Activated naive CD4-positive, alpha-beta T cell treated with anti-CD3 and anti-CD28 coated beads, Interleukin-2, amount 50 U/mL, for 72 hours (primary cell): ENCODE measurements around the gene DUSP5. TPM values are rescaled to one million over a fixed set of nuclear protein-coding genes. Genes with fewer than 3 reads are reported as not detected.

Experiments
- ATAC-seq, 2 donors: fragments of 150-1000 bp; cut with Tn5 transposase; 2 replicates each; pipeline ENCODE4 v1.10.0; 2021; ENCODE audit warnings: mild to moderate bottlenecking in 2 of 2, moderate library complexity in 2 of 2
- DNase-seq, 2 donors: peaks; one replicate each; pipeline ENCODE4 v3.0.0; 2021 to 2022; ENCODE audit warnings: low spot score in 2 of 2
- H3K27ac Mint-ChIP-seq, 2 donors: one replicate each; pipeline ENCODE4 v1.8.0; 2022; ENCODE audit warnings: mild to moderate bottlenecking in 2 of 2, mixed read lengths in 2 of 2
- H3K36me3 Mint-ChIP-seq, 2 donors: one replicate each; pipeline ENCODE4 v1.8.0; 2022; ENCODE audit warnings: mixed read lengths in 2 of 2
- H3K9me3 Mint-ChIP-seq, 2 donors: one replicate each; pipeline ENCODE4 v1.8.0; 2022; ENCODE audit warnings: mixed read lengths in 2 of 2
- total RNA-seq, 2 donors: library from RNA; stranded (reverse); gene quantifications; one replicate each; pipeline ENCODE4 v1.2.3, GENCODE V29; 2022

The DUSP5 gene
- total RNA-seq, 2 donors from 2014 or later: 23.0 to 32.4 TPM

DNA sequence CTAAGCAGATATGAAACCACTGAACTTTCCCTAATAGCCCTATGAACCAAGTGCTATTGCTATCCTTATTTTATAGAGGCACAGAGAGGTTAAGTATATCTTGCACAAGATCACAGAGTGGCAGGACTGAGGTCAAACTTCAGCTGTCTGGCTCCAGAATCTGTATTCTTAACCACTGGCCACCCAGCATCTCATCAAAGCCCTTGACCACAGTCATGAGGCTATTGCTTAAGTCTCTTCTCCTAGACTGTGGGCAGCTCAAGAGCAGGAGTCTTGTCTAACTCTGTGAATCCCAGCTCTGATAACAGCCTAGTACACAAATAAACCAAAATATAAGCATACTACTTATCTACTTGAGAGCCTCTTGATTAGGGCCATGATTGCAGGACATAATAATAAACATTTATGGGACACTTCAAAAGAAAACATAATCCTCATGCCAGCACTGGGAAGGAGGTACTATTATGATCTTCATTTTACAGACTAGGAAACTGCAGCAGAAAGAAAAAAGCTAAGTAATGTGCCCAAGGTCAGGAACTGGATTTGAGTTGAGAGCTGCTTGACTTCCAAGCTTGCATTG lies 47.3 kb downstream of the DUSP5 start:
- H3K27ac Mint-ChIP-seq: no peak overlapping the region
- no peaks in the 10 kb centered on the region for H3K36me3 Mint-ChIP-seq
- no peaks in the 10 kb centered on the region for H3K9me3 Mint-ChIP-seq
- DNase-seq (no peak), ATAC-seq (no peak)

DNA sequence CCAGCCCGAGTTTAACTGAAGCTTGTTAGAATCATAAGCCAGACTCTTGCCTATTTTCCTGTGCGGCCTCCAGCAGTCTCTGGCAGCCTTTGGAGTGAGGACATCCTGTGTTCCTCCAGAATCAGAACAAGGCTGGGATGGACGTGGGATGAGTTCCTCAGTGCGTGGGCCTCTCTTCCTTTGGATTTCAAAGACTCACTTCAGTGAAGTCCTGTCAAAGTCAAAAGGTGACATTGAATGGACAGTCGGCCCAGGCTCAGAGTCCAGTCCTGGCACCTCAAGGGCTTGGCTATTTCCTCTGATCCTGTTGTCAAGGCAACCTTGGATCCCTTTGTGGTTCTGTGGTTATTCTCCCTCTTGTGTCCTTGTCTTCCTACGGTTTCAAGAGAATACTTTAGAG lies 48.4 kb downstream of the DUSP5 start:
- Mint-ChIP-seq H3K9me3 (no peaks in the 10 kb centered on the region), H3K36me3 (no peaks in the 10 kb centered on the region), H3K27ac (no peak overlapping the region)
- no peak for DNase-seq
- ATAC-seq: no peak

DNA sequence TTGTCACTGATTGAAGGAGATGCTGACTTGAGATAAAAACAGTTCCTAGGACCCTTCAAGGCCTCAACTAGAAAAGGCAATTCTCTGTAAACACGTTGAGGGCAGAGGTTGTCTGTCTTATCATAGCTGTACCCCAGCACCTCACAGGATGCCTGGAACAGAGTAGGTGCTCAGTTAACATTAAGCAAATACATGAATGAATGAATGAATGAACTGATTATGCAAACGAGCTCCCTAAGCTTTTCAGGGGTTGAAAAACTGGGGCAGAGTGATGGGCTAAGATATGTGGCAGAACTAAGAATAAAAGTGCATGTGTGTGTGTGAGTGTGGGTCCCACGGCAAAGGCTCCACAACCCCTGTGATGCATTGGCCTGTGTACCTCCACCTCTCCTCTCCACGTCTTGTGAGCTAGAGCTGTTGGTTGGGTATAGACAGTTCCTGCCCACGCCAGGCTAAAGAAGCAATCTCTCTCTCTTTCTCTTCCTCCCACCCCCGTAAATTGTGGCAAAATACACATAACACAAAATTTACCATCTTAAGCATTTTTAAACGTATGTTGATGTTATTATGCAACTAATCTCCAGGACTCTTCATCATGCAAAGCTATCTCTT lies 48.9 kb downstream of the DUSP5 start:
- peak in 1 of 2 donors; percentile 40 for ATAC-seq
- Mint-ChIP-seq H3K27ac (no peak overlapping the region), H3K36me3 (no peaks in the 10 kb centered on the region)

DNA sequence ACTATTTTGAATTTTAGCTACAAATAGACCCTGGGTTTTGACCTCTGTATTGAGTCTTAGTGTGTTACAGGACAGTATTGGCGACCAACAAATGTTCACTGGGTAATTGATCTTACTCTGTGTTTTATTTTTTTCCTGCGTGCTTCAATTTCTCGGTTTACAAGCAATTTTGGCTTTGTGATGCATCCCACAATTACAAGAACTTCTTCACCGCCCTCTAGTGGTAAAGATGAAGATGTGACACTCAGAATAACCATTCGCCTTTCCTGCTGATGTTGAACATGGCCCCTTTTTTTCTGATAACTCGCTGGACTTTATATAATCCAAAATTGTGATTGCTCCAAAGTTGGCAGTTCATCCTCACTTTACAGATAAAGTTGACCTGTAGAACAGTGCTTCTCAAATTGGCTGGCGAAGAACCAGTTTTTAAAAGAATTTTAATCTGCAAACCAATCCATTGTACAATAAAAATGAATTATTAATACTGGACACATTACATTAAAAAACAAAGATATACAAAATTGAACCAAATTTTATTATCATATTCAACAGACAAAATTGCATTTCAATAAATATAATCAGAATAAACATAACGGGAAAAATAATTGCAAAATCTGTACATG lies 49.5 kb downstream of the DUSP5 start:
- Mint-ChIP-seq H3K9me3 (no peaks in the 10 kb centered on the region), H3K27ac (no peak overlapping the region), H3K36me3 (no peaks in the 10 kb centered on the region)
- peak; percentile 63 to 74 for ATAC-seq
- DNase-seq: no peak

More for the DNA sequence above, 48.9 kb downstream of the DUSP5 start:
- H3K9me3 Mint-ChIP-seq: no peaks in the 10 kb centered on the region
- DNase-seq: no peak

DNA sequence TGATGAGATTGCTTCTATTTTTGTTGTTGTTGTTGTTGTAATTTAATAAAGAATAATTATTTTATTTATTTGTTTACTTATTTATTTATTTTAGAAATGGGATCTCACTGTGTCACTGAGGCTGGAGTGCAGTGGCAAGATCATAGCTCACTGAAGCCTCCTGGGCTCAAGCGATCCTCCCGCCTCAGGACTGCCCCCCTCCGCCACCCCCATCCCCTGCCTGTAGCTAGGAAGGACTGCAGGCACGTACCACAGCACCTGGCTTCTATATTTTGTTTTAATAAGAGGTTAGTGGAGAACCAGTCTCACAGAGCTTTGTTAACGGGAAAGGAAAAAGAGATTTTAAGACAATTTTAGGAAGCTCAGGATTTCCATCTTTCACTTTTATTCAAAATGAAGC lies 50.3 kb downstream of the DUSP5 start:
- Mint-ChIP-seq H3K9me3 (no peaks in the 10 kb centered on the region), H3K36me3 (no peaks in the 10 kb centered on the region), H3K27ac (no peak overlapping the region)
- DNase-seq (no peak), ATAC-seq (no peak)

DNA sequence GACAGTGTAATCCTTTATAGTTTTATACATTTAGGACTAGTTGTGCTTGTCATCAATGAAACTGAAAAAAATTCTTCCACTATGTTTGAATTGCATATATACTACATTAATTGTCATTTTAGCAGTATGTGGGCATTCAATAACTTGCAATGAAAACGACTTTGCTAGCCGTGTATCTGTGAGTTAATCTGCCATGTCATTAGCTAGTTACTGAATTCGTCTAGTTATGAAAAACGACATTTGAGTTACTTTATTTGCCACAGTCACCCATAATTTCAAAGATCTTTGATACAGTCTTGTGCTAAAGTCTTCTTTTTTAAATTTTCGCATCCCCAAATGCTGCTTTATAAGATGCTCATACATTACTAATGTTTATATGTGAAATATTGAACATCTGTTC lies 51.5 kb downstream of the DUSP5 start:
- no peak overlapping the region for H3K27ac Mint-ChIP-seq
- no peaks in the 10 kb centered on the region for H3K9me3 Mint-ChIP-seq
- no peaks in the 10 kb centered on the region for H3K36me3 Mint-ChIP-seq
- ATAC-seq: no peak
- DNase-seq: no peak

DNA sequence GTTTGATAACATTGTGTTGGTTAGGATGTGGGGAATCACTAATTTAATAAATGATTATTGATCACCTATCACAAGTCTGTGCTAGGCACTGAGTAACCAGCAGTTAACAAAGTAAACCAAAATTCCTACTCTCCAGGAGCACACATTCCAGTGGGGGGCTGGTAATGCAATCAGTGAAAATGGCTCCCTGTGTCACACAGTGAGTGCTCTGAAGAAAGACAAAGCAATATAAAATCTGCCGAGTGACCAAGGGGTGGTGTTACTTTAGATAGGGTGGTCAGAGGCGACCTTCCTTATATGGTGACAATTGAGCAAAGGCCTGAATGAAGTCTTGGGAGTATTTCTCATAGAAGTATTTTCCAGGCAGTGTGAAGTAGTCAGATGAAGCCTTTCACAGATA lies 56.2 kb downstream of the DUSP5 start:
- no peak for ATAC-seq
- Mint-ChIP-seq H3K9me3 (no peaks in the 10 kb centered on the region), H3K36me3 (no peaks in the 10 kb centered on the region), H3K27ac (no peak overlapping the region)
- no peak for DNase-seq

DNA sequence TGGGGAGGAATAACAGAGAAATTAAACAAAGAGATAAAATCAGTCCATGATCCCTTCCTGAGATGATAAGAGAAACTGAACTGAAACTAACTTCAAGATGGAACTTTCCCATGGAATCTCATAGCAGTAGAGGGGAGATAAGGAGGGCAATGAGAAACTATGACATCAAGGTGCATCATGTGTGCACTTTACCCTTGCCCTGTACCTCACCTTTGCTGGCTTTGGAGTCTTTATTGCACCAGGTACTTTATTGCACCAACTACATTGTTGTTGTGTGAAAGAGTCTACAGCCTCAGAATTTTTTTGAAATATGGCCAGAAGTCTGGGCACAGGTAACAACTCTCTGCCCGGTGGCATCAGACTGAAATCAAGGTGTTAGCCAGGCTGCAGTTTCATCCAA lies 58.6 kb downstream of the DUSP5 start:
- Mint-ChIP-seq H3K27ac (no peak overlapping the region), H3K36me3 (no peaks in the 10 kb centered on the region), H3K9me3 (no peaks in the 10 kb centered on the region)
- DNase-seq (no peak), ATAC-seq (no peak)

DNA sequence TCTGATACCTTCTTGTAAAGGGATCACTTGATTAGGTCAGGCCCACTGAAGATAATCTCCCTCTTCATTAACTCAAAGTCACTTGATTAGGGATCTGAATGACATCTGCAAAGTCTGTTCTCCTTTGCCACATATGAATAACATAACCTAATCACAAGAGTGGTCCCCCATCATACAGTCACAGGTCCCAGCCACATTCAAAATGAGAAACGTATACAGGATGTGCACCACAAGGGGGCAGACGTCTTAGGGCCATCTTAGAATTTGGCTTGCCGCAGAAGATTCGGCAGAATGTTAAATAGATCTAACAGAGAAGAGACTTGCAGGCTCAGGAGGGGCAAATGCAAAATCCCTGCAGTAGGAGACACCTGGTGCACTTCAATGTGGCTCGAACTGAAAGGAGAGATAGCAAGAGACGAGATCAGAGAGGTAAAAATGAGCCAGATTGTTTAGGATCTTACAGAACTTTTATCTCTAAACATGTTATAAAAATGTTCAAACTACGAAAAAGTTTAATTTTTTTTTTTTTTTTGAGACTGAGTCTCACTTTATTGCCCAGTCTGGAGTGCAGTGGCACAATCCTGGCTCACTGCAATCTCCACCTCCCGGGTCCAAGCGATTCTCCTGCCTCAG lies 59.4 kb downstream of the DUSP5 start:
- no peak overlapping the region for H3K27ac Mint-ChIP-seq
- no peaks in the 10 kb centered on the region for H3K9me3 Mint-ChIP-seq
- no peaks in the 10 kb centered on the region for H3K36me3 Mint-ChIP-seq
- DNase-seq: peak in 1 of 2 donors; percentile 68
- peak; percentile 86 to 93 for ATAC-seq

DNA sequence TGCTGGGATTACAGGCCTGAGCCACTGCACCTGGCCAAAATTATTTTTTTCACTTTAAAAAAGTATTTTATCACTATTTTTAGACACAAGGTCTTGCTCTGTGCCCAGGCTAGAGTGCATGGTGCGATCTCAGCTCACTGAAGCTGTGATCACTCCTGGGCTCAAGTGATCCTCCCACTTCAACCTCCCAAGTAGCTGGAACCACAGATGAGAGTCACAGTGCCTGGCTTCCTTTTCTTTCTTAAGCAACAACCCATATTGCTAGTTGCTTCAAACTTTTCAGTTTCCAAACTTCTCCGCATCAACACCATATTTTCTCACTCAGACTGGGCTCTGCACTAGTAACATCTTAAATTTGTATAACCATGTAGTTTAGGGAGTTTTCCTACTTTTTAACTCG lies 60.3 kb downstream of the DUSP5 start:
- no peaks in the 10 kb centered on the region for H3K9me3 Mint-ChIP-seq
- no peak overlapping the region for H3K27ac Mint-ChIP-seq

DNA sequence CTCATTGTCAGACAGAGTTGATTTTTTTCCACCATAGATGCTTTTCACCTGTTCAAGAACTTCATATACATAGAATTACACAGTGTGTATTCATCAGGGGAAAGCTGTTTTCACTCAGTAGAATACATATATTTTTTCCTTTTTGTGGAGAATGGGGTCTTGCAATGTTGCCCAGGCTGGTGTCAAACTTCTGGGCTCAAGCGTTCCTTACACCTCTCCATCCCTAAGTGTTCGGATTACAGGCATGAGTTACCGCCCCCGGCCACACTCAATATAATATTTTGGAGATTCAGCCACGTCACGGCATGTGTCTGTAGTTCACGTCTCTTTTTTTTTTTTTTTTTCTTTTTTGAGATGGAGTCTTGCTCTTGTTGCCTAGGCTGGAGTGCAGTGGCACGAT lies 62.3 kb downstream of the DUSP5 start:
- Mint-ChIP-seq H3K9me3 (no peaks in the 10 kb centered on the region), H3K27ac (no peak overlapping the region), H3K36me3 (no peaks in the 10 kb centered on the region)
- DNase-seq (no peak), ATAC-seq (no peak)

More for the DNA sequence above, 60.3 kb downstream of the DUSP5 start:
- no peak for ATAC-seq
- no peaks in the 10 kb centered on the region for H3K36me3 Mint-ChIP-seq
- no peak for DNase-seq

Other genes starting within 250 kb of the DUSP5 start
- 10 to 100 TPM; 37.9 to 65.1 TPM for gene SMNDC1, start 193.0 kb upstream of the DUSP5 start, total RNA-seq
- gene SMC3, start 69.8 kb downstream of the DUSP5 start, total RNA-seq: 100 to 1,000 TPM in 1 of 2 donors, 10 to 100 TPM in 1; 70.7 to 110 TPM
- under 1 TPM; 0.06 to 0.20 TPM for gene RBM20, start 146.4 kb downstream of the DUSP5 start, total RNA-seq